GM19372 (cell line): ENCODE results near the gene DUOXA2.

Source experiments
- ATAC-seq: cut with Tn5 transposase; IDR thresholded peaks from one replicate; pipeline ENCODE4 v1.9.1; 2021; ENCODE audit warnings: mild to moderate bottlenecking, low read depth, moderate library complexity; ENCODE audit not compliant: unreplicated experiment

The DUOXA2 gene

GRCh38 chr15:45116006-45116481, 1.9 kb downstream of the DUOXA2 start:
- no peak for ATAC-seq

GRCh38 chr15:45116482-45117307, 2.6 kb downstream of the DUOXA2 start:
- no peak for ATAC-seq

- ATAC-seq = no peak
Observed at GRCh38 chr15:45117308-45118130, 3.4 kb downstream of the DUOXA2 start.

- ATAC-seq = peak; percentile 91
Observed at GRCh38 chr15:45118131-45118588, 4.0 kb downstream of the DUOXA2 start.

GRCh38 chr15:45118996-45119395, 4.9 kb downstream of the DUOXA2 start:
- no peak for ATAC-seq

GRCh38 chr15:45120081-45120972, 6.2 kb downstream of the DUOXA2 start:
- no peak for ATAC-seq

GRCh38 chr15:45121020-45121419, 6.9 kb downstream of the DUOXA2 start:
- ATAC-seq = no peak

- ATAC-seq = no peak
Observed at GRCh38 chr15:45121706-45122417, 7.7 kb downstream of the DUOXA2 start.

- no peak for ATAC-seq
Observed at GRCh38 chr15:45122719-45123118, 8.6 kb downstream of the DUOXA2 start.

GRCh38 chr15:45123397-45123796, 9.3 kb downstream of the DUOXA2 start:
- no peak for ATAC-seq

GRCh38 chr15:45126535-45127158, 12.5 kb downstream of the DUOXA2 start:
- no peak for ATAC-seq

- no peak for ATAC-seq
Observed at GRCh38 chr15:45128971-45129639, 15.0 kb downstream of the DUOXA2 start.

- ATAC-seq = no peak
Observed at GRCh38 chr15:45129651-45130129, 15.6 kb downstream of the DUOXA2 start, which contains the start of the genes DUOX1 and DUOXA1. Gene DUOX1, plus strand, starts transcription at chr15:45129994. Its CDS starts 1,973 bp downstream, at chr15:45131967. Gene DUOXA1, minus strand, starts transcription at chr15:45129879. Its CDS starts 6,865 bp downstream, at chr15:45123014.

GRCh38 chr15:45130291-45131000, 16.3 kb downstream of the DUOXA2 start:
- no peak for ATAC-seq

GRCh38 chr15:45131510-45131909, 17.4 kb downstream of the DUOXA2 start:
- no peak for ATAC-seq

- ATAC-seq = no peak
Observed at GRCh38 chr15:45132844-45133560, 18.9 kb downstream of the DUOXA2 start.

GRCh38 chr15:45133561-45133920, 19.4 kb downstream of the DUOXA2 start:
- no peak for ATAC-seq
